ENCODE measurements around the gene PTPN20.
"Not testable (repeated sequence)": the region's sequence is repeated elsewhere in the genome, so short reads cannot be mapped to it uniquely, and the experiment has no call there.

The PTPN20 gene

DNA sequence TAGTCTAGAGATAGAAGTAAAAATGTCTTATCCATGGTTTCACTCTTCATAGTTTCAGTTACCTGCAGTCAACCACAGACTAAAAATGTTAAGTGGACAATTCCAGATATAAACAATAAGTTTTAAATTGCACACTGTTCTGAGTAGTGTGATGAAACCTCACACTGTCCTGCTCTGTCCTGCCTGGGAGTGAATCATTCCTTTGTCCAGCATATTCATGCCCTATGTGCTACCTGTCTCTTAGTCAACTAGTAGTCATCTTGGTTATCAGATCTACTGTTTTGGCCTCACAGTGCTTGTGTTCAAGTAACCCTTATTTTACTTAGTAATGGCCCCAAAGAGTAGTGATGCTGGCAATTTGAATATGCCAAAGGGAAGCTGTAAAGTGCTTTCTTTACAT is 49.5 kb downstream of the PTPN20 start:
- not testable (repeated sequence) for DNase-seq (ENCODE audit: low read depth)

DNA sequence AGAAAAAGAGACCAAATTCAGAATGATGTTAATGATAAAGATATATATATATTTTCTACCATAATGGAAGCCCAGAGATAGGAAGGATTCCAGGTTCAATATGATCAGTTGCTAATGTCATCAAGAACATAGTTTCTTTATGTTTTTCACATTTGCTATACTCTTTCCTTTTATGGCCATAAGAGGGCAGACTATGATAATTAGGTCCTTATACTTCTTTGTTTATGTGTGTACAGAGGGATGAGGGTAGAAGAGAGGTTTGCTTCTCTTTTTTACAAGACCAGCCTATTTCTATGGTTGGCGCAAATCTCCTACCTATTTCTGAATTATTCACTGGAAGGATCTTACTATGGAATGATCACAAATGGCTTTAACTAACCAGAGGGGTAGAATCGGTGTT is 52.1 kb downstream of the PTPN20 start:
- not testable (repeated sequence) for DNase-seq (ENCODE audit: low read depth)

DNA sequence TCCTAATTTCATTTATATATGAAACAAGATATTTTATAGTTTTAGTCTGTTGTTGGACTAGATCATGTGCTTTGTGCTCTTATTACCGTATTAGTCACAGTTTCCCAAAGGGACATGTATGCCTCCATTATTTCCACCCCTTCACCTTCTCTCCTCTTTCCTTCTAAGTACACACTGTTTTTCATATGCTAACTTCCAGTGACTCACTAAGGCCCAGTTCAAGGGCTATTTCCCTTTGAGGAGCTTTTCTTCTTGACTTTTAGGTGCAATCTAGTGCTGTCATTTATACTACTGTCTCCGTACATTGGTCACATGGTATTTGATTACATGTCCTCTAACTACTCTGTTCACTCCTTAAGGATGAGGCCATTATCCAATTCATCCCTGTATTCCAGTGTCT is 55.8 kb downstream of the PTPN20 start:
- DNase-seq (ENCODE audit: low read depth), result not testable (repeated sequence)

DNA sequence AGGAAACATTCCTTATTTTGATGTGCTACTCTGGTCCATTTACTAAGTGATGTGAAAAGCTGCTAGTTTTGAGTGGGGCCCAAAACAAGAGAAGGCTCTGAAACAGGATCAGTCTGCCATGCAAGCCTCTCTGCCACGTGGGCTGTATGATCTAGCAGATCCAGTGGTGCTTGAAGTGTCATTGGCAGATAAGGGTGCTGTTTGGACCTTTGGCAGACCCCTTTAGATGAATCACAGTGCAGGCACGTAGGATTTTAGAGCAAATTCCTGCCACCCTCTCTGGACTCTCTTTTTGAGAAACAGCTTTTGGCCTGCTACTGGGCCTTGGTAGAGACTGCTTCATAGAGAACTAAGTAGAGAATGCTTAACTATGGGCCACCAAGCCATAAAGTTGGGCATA is 69.0 kb downstream of the PTPN20 start:
- not testable (repeated sequence) for DNase-seq (ENCODE audit: low read depth)

DNA sequence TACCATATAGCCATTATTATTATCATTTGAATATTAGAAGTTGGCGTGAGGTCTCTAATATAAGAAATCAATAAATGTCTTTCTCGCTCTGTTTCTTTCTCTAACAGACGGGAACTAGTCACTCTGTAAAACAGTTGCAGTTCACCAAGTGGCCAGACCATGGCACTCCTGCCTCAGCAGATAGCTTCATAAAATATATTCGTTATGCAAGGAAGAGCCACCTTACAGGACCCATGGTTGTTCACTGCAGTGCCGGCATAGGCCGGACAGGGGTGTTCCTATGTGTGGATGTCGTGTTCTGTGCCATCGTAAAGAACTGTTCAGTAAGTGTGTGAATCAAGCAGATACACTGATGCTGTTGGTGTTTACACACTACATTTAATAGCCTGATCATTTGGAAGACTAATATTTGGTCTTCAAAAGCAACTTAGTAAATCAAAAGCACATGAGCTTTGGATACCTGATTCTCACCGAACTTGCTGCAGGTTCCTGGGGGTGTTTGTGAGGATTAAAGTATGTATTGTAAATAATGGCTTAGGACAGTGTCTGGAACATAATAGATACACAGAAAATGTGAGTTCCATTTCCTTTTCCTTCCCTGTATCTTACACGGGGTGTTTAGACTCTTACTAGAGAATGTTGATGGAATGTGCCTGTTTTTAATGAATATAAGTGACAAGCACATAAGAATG is 76.2 kb downstream of the PTPN20 start:
- not testable (repeated sequence) for DNase-seq (ENCODE audit: low read depth)

DNA sequence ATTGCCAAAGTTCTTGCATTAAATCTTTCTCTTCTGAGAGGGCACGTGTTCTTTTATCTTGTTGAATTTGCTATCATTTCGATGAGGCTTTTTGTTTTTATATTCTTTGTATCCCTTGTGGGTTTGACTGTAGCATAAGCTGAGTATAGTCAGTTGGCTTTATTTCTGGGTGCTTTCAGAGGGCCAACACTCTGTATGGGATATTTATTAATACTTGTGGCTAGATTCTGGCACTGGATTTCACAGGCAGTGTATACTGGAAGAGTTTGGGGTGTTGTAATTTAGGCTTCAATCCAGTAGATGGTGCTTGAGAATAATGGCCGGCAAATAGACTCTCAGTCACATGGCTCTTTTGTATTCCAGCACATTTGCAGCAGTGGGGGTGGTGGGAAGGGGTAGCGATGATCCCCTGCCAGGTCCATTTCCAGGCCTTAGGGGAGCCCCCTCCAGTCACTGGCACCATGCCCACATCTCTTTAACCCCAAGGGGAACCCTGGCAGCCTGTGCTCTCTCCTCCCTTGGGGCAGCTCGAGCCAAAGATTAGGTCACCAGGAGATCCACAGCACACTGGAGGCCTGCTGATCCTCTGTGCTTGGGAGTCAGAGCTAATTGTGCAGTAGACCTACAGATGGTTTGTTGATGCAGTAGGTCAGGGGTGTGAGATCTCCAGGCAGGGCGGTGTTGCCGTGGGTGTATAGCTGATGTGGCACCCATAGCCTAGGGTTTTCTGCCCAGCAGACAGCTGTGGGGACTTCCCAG is 81.8 kb downstream of the PTPN20 start:
- peak; percentile 23 for DNase-seq (ENCODE audit: low read depth)

DNA sequence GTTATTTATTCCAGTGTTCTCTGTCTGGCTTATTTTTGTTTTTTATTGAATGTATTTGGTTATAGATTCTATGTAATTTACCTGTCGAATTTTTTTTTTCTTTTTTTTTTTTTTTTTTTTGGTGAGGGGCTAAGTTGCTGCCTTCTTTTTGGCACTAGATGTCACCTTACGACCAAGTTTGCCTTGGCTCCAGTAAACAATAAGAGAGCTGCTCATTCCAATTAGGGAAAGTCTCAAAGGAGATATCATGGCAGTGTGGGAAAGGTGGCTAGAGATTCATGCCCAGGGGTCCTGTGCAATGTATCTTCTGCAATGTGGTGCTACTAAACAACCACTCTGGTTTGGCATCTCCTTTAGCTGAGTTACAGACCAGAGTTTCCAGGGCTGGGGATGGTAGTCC is 84.0 kb downstream of the PTPN20 start:
- DNase-seq (ENCODE audit: low read depth), result no peak

DNA sequence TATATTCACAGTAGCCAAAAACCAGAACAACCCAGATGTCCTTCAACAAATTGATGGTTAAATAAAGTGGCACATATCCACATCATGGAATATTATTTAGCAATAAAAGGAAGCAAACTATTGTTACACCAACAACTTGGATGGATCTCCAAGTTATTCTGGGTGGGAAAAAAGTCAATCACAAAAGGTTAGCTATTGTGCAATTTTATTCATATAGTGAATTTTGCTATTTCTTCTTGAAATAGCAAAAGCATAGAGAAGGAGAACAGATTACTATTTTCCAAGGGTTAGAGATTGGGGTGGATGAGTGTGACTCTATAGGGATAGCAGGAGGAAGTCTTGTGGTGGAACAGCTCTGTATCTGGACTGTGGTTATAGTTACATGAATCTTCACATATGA is 87.0 kb downstream of the PTPN20 start:
- DNase-seq (ENCODE audit: low read depth), result no peak

DNA sequence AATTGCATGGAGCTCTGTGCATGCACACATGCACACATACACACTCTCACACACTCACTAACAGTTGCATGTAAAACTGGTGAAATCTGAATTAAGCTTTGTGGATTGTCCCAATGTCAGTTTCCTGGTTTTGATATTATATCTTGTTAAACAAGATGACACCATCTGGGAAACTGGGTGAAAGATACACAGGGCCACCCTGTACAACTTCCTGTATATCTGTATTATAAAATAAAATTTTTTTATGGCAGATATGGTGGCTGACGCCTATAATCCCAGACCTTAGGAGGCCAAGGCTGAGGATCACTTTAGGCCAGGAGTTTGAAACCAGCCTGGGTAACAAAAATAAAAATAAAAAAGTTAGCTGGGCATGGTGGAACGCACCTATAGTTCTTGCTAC is 87.4 kb downstream of the PTPN20 start:
- DNase-seq (ENCODE audit: low read depth), result no peak

DNA sequence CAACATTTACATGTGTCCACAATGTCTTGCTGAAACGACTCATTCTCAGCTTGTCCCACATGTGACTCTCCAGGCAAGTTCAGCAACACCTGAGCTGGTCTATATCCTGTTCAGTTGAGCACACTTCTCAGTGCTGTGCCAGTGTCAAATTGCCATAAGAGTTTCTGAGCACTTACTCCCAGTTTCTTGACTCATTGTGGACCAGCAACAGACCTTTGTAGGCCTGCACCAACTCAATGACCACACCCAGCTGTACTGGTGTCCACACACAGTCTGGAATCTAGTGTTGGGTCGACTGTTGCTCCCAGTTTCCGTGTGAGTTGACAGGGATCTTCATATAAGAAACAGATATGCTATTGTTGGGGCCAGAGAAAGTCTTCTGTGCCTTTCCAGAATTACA is 88.0 kb downstream of the PTPN20 start:
- DNase-seq (ENCODE audit: low read depth), result no peak

DNA sequence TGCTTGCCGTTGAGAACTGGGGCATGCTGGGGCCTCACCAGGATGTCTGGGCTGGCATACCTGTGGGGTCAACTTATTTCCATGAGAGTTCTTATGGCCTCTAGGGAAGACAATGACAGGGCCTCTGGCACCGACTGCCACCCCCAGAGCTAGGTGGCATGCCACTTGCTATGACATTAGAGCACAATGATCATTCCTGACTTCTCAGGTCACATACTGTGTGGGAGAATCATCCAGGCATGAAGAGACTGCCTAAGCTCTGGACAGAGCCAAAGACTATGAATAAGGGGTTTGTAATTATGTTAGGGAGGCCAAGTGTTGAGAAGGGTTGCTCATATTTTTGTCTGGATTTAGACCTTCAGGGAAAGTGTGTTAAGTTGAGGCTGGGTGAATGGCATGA is 97.5 kb downstream of the PTPN20 start:
- DNase-seq (ENCODE audit: low read depth), result no peak

DNA sequence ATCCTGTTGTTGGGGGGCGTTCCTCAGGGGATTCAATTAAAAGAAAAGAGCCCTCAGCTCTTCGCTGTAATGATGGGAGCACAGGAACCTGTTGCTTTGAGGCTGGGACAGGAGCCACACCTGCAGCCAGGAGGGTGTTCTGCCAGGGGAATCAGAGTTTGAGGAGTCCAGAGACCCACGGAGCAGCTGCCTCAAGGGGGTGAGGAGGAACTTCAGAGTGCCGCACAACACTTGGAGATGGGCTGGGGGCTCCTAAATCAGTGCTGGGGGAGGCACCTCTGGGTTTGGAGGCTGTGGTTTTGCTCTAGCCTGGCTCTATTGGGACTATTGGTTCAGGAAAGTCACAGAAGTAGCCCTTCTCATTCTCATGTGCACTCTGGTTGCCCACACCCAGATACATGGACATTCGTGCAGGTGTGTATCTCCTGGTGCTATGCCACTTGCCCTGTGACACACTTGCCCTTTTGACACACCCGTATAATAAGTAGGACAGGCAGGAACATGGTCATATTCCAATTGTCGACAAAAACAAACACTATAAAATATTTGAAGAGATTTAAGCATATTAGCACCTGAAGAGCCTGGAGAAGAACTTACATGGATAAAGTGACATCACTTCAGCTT is 98.1 kb downstream of the PTPN20 start:
- no peak for DNase-seq (ENCODE audit: low read depth)

DNA sequence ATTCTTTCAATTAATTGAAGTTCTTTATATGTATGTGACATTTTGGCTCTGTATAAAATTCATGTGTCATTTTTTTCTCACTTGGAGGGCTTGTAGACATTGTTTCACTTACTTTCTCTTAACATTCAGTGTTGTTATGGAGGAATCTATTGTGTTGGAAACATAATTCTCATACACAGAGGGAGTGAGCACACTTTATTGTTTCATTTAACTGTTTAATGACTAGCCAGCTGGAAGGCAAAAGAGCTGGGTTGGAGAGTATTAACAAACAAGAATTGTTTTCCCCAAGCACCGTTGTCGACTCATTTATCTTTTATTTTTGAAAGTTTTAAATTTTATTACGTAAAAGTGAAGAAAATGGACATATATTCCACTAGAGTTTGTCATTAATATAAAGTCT is 98.8 kb downstream of the PTPN20 start:
- DNase-seq (ENCODE audit: low read depth), result no peak

DNA sequence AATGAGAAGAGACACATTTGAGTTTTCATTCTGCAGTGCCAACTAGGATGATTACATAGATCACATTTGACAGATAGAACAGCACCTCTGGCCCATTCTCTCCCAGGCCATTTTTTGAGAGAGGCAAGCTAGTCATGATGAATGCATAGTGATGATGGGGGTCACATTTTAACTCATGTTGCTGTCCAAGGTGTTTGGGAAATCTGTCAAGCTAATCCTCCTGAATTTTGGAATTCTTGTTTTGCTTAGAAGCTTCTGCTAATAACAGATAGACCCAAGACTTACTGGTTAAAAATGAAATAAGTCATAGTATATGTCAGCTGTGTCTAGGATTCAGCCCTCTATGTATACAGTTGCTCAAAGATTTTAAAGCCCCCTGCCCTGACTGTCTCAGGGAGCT is 101.0 kb downstream of the PTPN20 start:
- no peak for DNase-seq (ENCODE audit: low read depth)

DNA sequence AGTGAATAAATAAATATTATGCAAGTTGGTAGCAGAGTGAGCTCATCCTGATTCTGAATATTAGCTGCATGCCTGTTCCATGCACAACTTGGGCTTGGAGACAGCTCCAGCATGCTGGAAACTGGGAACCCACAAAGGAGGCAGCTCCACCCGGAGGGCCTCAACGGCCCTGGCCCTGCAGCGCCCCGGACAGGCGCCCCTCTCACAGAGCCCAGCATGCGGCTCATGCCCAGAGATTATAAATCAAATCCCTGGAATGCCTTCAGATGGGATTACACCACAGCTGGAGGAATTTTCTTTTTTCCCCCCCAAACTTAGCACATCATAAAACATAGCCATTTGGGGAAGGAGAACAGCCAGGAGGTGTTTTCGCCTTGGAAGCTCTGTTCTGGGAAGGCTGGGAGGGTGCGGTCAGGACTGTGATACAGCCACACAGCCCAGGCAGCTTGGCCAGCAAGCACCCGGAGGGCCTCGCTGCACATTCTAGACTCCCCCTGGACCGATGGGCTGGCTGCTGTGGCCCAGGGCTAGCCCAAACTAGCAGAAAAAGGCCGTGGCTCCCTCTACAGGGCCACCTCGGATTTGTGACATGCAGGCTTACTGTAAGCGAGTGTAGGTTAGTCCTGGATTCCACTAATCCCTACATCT is 102.4 kb downstream of the PTPN20 start:
- no peak for DNase-seq (ENCODE audit: low read depth)

DNA sequence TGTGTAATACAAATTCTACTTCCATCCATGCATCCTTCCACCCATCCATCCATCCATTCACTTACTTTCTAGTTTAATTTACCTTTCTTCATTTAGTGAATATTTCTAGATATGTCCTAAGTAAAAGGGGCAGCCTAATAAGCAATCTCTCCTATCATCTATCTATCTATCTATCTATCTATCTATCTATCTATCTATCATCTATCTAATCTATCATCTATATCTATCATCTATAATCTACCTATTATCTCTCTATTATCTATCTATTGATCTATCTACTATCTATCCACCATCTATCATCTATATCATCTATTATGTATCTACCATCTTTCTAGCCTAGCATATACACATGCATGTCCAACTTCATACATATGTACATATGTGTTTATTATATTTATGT is 104.2 kb downstream of the PTPN20 start:
- no peak for DNase-seq (ENCODE audit: low read depth)

DNA sequence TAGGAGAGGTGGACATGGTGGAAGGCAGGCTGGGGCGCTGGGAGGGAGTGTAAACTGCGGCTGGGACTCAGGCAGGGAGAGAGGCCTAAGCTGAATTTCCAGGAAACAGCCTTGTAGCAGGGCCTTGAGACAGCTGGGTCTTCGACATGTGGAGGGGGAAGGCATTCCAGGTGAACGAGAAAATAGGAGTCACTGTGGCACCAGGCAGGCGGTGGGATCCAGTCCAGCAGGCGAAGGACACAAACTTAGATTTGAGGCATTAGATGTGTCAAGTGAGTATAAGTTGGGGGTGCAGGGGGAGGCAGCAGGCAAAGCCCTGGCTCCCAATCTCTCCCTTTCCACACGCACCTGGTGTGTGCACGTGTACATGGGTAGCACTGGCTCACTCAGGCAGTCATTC is 105.3 kb downstream of the PTPN20 start:
- DNase-seq (ENCODE audit: low read depth), result no peak

DNA sequence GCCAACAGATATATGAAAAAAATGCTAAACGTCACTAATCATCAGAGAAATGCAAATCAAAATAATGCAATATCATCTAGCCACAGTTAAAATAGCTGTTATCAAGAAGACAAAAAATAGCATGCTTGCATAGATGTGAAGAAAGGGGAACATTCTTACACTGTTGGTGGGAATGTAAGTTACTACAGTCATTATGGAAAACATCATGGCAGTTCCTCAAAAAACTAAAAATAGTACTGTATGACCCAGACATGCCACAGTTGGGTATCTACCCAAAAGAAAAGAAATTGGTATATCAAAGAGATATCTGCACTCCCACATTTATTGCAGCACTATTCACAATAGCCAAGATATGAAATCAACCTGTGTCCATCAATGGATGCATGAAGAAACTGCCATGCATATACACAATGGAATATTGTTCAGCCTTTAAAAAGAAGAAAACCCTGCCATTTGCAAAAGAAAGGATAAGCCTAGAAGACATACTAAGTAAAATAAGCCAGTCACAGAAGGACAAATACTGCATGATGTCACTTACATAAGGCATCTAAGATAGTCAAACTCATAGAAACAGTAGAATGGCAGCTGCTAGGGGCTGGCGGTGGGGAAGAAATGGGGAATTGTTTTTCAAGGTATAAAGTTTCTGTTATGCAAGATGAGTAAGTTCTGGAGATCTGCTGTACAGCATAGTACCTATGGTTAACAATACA is 107.0 kb downstream of the PTPN20 start:
- no peak for DNase-seq (ENCODE audit: low read depth)

DNA sequence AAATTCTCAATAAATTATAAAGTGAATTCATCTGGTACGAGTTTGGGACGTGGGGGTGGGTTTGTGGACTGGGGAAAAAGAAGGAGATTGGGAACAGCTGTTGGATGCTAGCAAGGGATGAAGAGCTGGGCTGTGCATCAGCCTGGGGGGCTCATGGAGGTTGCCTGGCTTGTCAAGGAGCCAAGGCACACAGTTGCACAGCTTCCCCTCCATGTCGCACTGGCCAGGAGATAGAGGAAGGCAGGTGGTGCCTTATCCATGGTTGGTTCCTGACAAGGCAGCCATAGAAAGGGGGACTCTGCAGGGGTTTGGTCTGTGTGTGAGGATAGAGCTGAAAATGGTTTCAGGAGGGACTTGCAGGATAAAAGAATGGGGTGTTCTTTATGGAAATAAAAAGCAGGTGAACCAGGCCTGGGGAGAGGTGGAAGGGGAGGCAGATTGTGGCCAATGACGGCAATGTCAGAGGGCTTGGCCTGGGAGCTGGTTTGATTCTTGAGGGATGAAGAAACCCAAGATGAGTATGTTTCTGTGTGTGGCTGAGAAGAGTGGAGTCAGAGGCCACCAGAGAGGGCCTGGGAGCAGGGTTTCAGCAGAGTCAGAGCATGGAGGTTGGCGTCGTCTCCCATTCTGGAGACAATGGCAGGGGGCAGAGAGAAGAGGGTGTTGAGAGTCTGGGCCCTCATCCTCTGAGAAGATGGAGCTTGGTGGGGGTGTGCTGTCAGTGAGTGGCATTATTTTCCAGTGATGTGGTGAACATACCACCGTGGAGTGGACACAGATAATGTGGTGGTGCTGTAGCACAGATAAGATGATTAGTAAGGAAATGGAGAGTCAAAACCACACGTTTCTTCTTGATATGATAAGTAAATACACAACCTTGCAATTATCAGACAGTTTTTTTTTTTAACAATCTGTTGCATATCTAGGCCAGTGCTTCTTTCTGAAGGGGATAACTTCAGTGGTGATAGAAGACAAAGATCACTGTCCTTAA is 108.2 kb downstream of the PTPN20 start:
- no peak for DNase-seq (ENCODE audit: low read depth)

DNA sequence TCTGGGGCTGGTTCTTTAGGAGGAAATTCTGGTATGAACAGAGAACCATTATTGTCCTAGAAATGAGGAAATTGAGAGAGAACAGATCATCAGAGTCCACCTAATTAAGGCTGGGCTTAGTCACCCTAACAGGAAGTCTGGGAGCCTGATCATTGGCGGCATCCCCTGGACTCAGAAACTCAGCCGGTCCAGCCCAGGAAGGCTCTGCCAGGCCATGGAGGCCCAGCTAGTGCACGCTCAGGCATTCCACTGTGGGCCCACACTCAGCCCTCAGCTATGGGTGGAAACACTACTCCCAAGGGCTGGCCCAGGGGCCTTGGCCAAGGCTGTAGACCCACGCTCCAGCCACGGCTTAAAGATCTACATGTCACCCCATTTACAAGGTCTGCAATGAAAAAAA is 109.2 kb downstream of the PTPN20 start:
- DNase-seq (ENCODE audit: low read depth), result no peak

DNA sequence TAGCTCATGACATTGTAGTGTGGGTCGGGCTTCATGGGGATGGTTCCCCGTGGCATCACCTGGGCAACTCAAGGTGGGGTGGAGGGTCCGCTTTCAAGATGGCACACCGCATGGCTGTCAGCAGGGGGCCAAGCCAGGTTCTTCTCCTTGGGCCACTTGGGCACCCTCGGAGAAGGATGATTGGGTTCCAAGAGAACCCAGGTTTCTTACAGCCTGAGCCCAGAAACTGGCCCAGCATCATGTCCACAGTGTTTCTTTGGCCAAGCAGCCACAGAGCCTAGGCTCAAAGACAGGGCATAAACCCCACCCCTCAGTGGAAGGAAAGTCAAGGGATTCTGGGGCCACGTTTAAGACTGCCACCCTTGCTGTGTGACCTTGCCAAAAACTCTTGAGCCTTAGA is 110.6 kb downstream of the PTPN20 start:
- no peak for DNase-seq (ENCODE audit: low read depth)
